Measurements from ENCODE around the gene SMC5.

DNA sequence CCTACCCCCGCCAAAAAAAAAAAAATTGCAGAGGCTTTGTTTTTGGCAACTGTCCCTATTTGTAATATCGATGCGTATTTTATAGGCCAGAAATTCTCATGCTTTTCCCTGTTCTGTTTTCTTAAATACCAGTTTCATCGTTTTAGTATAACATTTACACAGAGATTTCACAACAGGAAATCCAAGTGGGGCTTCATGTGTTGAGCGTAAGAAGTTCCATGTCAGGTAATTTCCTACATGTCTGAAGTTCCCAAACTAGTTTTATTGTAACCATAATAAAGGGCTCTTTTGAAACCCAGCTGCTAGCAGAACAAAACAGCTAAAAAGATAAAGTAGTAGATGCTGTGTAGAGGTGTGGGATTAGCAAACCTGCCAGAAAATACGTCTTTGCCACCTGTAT lies 4.2 kb downstream of the SMC5 start:
- TF ChIP-seq, protein P1, sequence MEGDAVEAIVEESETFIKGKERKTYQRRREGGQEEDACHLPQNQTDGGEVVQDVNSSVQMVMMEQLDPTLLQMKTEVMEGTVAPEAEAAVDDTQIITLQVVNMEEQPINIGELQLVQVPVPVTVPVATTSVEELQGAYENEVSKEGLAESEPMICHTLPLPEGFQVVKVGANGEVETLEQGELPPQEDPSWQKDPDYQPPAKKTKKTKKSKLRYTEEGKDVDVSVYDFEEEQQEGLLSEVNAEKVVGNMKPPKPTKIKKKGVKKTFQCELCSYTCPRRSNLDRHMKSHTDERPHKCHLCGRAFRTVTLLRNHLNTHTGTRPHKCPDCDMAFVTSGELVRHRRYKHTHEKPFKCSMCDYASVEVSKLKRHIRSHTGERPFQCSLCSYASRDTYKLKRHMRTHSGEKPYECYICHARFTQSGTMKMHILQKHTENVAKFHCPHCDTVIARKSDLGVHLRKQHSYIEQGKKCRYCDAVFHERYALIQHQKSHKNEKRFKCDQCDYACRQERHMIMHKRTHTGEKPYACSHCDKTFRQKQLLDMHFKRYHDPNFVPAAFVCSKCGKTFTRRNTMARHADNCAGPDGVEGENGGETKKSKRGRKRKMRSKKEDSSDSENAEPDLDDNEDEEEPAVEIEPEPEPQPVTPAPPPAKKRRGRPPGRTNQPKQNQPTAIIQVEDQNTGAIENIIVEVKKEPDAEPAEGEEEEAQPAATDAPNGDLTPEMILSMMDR (IDR thresholded peaks at IDR 0.05), result no peak
- TF ChIP-seq POLR2A (IDR thresholded peaks at IDR 0.05), result no peak

All from lower leg skin (tissue), 3 donors.